Germinal center (tissue), 1 donor: ENCODE results near the gene NIPAL3.
A peak's percentile ranks its signal among the peaks of the same experiment; 100 is the strongest.

ENCODE experiments used
- DNase-seq: peaks from one replicate; pipeline ENCODE4 v3.0.0; 2012; ENCODE audit warnings: mixed read lengths, low spot score

The NIPAL3 gene

GRCh38 chr1:24391882-24392603 lies 23.6 kb upstream of the NIPAL3 start:
- peak; percentile 74 for DNase-seq

DNA sequence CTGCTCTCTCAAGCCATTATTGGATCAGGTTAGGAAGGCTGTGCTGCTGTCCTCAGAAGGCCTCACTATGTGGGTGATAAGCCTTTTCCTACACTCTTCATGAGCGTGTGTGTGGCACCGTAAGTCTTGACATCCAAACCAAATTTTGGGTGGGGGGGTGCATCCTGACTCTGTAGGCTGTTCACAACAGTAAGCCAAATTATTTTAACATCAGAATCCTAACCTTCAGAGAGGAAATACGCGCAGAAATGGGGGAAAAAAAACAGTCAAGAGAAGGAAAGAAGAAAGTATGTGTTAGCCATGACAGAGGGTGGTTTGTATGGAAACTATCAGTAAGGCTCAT lies 23.0 kb upstream of the NIPAL3 start:
- no peak for DNase-seq

DNA sequence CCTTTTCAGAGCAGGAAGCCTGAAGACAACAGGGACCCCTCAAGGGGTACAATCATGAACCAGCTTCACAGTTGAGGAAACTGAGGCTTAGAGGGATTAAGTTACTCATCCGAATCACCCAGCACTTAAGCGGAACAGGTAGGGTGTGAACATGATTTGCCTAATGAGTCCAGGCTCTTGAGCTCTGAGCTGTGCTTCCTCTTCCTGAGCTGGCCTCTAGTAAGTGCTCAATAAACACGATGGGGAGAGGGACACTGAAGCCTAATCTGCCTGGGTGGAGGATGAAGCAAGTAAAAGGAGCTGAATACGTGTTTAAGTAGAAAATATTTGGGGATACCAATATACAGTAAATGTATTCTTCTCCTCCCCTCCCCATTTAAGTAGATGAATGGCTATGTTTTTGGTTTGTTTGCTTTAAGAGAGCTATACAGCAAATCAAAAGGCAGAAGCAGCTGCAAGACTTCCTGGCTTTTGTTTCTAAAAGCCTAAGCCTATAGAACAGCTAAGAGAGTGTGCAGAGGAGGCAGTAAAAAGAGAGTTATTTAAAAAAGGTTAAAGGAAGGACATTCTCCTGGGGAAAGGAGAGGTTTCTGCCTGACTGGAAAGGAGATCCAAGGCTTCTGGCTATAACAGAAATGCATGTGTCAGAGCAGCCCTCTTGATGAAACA lies 22.5 kb upstream of the NIPAL3 start:
- peak; percentile 60 for DNase-seq

DNA sequence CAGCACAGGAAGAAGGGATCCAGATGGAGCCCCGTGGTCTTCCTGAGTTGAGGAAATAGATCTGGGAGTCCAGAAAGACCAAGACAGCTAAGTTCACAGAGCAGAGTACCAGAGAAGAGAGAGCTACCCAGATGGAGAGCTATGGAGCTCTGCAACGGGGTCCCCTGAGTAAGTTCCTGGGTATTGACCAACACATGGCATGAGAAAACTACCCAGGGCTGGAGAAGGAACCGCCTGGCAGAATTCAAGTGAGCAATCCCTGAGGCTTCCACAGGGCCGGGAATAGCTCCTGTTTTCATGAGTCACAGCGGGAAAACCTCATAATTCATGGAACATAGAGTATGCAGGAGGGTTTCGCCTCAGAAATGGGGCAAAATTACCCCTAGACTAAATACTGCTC lies 21.7 kb upstream of the NIPAL3 start:
- no peak for DNase-seq

DNA sequence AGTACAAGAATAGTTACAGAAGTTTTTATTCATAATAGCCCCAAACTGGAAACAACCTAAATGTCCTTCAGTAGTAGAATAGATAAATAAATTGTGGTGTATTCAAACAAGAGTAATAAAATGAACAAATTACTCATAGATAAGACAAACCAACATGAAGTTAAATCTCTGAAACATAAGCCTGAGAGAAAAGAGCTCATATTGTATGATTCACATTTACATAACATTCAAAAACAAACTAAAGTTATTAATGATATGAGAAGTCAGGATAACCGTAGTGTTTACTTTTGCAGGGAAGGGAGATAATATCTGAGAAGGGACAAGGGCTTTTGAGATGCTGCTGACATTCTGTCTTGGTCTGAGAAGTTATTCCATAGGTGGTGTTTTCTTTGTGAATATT lies 15.5 kb upstream of the NIPAL3 start:
- DNase-seq, result no peak

DNA sequence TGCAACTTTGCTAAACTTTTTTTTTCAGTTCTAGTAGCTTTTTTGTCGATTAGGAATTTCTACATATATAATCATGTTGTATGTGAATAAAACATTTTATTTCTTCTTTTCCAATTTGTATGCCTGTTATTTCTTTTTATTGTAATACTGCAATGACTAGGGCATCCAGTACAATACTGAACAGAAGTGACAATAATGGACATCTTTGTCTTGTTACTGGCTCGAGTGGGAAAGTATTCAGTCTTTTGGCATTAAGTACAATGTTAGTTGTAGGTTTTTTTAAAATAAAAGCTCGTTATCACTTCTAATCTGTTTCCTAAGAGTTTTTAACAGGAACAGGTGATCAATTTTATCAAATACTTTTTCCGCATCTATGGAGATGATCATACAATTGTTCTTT lies 11.8 kb upstream of the NIPAL3 start:
- DNase-seq, result no peak

GRCh38 chr1:24406788-24407187 lies 8.8 kb upstream of the NIPAL3 start:
- DNase-seq, result no peak

DNA sequence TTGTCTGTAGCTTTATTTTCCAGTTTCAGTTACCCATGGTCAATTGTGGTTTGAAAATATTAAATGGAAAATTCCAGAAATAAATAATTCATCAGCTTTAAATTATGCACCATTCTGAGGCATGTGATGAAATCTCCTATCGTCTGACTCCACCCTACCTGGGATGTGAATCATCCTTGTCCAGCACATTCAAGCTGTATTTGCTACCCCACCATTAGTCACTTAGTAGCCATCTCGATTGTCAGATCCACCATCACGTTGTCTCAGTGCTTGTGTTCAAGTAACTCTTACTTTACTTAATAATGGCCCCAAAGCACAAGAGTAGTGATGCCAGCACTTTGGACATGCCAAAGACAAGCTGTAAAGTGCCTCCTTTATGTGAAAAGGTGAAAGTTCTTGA lies 6.1 kb upstream of the NIPAL3 start:
- DNase-seq, result no peak

DNA sequence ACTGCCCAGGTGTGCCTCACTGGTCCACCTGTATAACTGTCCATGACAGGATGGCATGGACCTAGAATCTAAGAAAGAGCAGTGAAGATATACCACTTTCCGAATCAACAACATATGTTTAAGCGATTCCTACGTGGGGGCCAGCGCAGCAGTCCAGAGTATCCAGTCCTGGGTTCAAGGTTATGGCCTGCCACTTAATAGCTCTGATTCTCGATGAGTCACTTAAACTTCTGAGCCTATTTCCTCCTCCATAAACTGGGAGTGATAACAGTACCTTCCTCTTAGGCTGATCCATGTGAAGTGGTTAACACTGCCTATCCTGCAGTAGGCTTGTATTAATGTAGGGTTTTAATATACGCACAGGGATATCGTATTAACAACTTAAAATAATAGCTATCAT lies 4.9 kb upstream of the NIPAL3 start:
- no peak for DNase-seq

DNA sequence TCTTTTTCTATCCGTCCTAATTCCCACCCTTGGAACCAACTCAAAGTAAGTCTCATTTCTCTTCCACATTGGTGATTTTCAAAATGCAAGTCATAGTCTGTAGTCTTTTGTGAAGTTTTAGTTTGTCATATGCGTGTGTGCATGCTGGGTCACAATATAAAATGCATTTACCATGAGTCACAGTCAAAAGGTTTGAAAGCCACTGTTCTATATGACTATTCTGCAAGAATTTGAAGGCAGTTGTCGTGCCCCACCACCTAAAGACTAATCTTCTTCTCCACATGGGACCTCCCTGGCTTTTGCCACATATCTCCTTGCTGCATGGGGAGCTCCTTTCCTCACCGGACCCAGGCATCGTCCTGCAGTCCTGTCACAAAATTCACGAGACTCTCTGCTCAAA lies 3.6 kb upstream of the NIPAL3 start:
- DNase-seq, result no peak

GRCh38 chr1:24412408-24412807 lies 3.2 kb upstream of the NIPAL3 start:
- DNase-seq, result no peak

DNA sequence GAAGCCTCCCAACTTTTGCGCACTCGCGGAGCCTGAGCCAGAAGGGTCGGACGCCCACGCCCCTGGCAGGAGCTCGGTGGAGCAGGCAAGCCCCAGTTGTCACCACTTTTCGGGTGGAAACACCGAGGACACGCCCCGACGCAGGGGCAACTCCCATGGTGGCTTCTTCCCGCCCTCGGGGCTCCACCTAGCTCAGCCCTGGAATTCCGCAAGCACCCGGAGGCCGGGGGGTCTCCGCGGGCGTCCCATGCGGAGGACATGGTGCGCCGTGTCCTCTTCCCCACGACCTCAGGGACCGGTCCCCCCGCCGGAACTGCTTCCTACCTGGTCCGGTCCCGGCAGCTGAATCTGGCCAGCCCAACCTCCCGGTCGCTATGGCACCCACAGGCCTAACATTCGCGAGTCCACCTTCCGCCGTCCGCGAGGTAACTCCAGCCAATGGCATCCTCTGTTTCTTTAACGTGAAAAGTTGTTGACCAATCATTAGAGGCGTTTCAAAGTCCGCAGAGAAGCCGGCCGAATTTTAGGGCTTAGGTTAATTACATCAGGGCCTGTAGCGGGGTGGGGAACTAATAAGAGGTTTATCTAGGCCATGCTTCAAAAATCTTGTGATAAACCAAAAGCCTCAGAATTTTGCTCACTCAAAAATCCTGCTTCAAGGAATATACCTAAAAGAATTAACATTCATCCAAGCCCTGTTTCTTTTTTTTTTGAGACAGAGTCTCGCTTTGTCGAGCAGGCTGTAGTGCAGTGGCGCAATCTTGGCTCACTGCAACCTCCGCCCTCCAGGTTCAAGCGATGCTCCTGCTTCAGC lies 2.0 kb upstream of the NIPAL3 start, which contains the start of gene STPG1:
Gene STPG1, minus strand, starts transcription at position 433 of the 814 bp plus-strand sequence. CDS start 12,394 bp downstream, outside the sequence.
- DNase-seq, result peak; percentile 98

DNA sequence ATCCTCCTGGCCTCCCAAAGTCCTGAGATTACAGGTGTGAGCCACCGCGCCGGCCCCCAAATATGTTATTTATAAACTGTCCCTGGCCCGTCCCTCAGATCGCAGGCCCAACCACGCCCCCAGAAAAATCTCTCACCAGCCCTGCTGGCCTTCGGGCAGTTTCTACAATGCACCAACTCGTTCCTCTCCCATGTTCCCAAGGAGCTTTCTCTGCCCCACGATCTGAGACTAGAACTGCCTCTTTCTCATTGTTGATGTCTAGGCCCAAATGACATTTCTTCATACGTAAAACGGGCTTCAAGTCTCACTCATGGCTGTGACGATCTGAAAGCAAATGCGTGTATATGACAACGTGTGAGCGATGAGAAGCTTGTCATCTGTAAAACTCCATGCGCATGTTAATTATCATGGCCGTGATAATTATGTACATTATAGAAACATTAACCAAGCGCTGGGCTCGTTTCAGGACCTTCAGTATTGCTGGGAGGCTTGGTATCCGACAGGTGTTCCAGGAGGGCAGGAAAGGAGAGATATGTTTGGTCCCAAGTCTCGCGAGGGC lies 748 bp upstream of the NIPAL3 start:
- no peak for DNase-seq

- DNase-seq, result peak; percentile 18
Measured at GRCh38 chr1:24415910-24416665, 486 bp downstream of the NIPAL3 start.

GRCh38 chr1:24416666-24417391 lies 1.2 kb downstream of the NIPAL3 start:
- DNase-seq, result peak; percentile 72

DNA sequence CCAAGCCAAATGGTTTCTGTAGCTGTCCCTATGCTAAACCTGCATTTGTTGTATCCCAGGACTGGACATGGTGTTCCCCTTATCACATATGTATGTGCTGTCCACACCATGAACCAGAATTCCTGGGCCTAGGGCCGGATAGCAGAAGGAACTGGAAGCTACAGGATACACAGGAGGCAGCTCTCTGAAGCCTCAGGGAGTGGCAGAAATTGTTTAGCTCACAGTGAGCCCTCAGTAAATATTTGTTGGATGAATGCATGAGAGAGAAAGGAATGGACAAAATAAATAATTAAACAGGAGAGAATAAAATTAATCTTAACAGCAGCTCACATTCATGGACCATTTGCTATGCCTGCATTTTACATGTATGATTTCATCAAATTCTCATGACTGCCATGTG lies 2.1 kb downstream of the NIPAL3 start:
- DNase-seq, result no peak

- no peak for DNase-seq
Measured at GRCh38 chr1:24418898-24419628, 3.5 kb downstream of the NIPAL3 start.

DNA sequence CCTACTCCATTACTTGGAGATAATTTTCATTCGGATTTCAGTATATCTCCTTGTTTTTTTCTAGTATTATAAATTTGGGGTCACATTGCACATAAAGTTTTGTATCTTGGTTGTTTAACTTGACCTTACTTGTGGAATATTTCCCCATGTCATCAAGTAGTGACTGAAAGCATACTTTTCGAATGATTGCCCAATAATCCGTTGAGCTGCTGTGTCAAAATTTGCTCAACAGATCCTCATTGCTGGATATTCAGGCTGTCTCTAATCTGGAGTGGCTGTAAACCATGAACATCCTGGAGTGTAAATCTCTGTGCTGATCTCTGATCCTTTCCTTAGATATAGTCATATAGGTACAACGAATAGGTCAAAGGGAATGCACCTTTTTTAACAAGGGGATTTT lies 4.9 kb downstream of the NIPAL3 start:
- no peak for DNase-seq

- DNase-seq, result no peak
Measured at GRCh38 chr1:24421502-24421901, 5.9 kb downstream of the NIPAL3 start.

DNA sequence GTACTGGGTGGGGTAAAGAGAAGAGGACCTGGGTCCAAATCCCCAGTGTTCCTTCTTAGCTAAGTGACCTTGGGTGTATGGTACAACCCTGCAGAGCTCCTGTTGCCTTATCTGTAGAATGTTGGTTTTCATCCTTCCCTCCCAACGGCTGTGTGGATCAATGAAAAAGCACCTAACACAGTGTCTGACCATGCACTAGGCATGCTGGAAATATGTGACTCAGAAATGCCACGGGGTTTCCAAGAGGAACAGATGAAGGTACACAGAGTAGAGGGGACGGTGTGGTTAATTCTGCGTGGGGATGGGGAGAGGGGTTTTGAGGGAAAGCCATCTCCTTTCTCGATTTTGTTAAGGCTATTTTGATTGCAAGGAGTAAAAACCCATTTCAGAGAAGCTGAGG lies 8.6 kb downstream of the NIPAL3 start:
- DNase-seq, result no peak

DNA sequence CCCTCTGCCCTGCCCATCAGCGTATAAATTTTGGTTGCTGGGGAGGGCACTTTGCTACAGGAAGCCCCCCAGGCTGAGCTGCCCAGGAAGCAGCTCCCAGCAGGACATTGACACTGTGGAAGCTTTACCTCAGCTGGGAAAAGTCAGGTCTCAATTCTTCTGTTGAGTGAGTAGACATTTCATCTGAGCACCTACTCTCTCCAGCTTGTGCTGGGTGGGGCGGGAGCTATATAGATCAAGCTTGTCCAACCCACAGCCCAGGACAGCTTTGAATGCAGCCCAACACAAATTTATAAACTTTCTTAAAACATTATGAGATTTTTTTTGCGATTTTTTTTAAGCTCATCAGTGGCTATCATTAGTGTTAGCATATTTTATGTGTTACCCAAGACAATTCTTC lies 9.4 kb downstream of the NIPAL3 start:
- no peak for DNase-seq
